NCI-H2227 (cell line): ENCODE measurements around the gene KCNJ6.
"Not testable (repeated sequence)": the region's sequence is repeated elsewhere in the genome, so short reads cannot be mapped to it uniquely, and the experiment has no call there.

Source experiments
- DNase-seq: peaks from one replicate; lab custom pipeline; 2025; ENCODE audit not compliant: unreplicated experiment; lab: John Stamatoyannopoulos, UW

The KCNJ6 gene

GRCh38 chr21:37686991-37687810 lies 229.1 kb downstream of the KCNJ6 start:
- DNase-seq = no peak

- no peak for DNase-seq
Observed at GRCh38 chr21:37684547-37684946, 231.7 kb downstream of the KCNJ6 start.

- no peak for DNase-seq
Observed at GRCh38 chr21:37684115-37684493, 232.2 kb downstream of the KCNJ6 start.

GRCh38 chr21:37683396-37684114 lies 232.7 kb downstream of the KCNJ6 start:
- DNase-seq = no peak

- no peak for DNase-seq
Observed at GRCh38 chr21:37682966-37683365, 233.3 kb downstream of the KCNJ6 start.

GRCh38 chr21:37677006-37677405 lies 239.3 kb downstream of the KCNJ6 start:
- no peak for DNase-seq

GRCh38 chr21:37675202-37675801 lies 241.0 kb downstream of the KCNJ6 start:
- peak; percentile 75 for DNase-seq

- DNase-seq = no peak
Observed at GRCh38 chr21:37673801-37674575, 242.3 kb downstream of the KCNJ6 start.

GRCh38 chr21:37671381-37671780 lies 244.9 kb downstream of the KCNJ6 start:
- DNase-seq = no peak

- DNase-seq = no peak
Observed at GRCh38 chr21:37670883-37671282, 245.4 kb downstream of the KCNJ6 start.

GRCh38 chr21:37669249-37669648 lies 247.0 kb downstream of the KCNJ6 start:
- DNase-seq = no peak

GRCh38 chr21:37668462-37669239 lies 247.6 kb downstream of the KCNJ6 start:
- DNase-seq = no peak

GRCh38 chr21:37667380-37667779 lies 248.9 kb downstream of the KCNJ6 start:
- no peak for DNase-seq

- no peak for DNase-seq
Observed at GRCh38 chr21:37665230-37666024, 250.8 kb downstream of the KCNJ6 start.

GRCh38 chr21:37662227-37662626 lies 254.0 kb downstream of the KCNJ6 start:
- DNase-seq = not testable (repeated sequence)

- no peak for DNase-seq
Observed at GRCh38 chr21:37660709-37661108, 255.5 kb downstream of the KCNJ6 start.

- DNase-seq = no peak
Observed at GRCh38 chr21:37659874-37660273, 256.4 kb downstream of the KCNJ6 start.

- no peak for DNase-seq
Observed at GRCh38 chr21:37658817-37659458, 257.3 kb downstream of the KCNJ6 start.

GRCh38 chr21:37658121-37658816 lies 258.0 kb downstream of the KCNJ6 start:
- DNase-seq = no peak
